ENCODE measurements around the gene TMEM208. TPM values are rescaled to one million over a fixed set of nuclear protein-coding genes. Genes with fewer than 3 reads are reported as not detected.
A peak's percentile ranks its signal among the peaks of the same experiment; 100 is the strongest.

Gene TMEM208
- total and polyA plus RNA-seq, 4 experiments from 2014 or later: 35.5 to 99.1 (median 60.0) TPM

DNA sequence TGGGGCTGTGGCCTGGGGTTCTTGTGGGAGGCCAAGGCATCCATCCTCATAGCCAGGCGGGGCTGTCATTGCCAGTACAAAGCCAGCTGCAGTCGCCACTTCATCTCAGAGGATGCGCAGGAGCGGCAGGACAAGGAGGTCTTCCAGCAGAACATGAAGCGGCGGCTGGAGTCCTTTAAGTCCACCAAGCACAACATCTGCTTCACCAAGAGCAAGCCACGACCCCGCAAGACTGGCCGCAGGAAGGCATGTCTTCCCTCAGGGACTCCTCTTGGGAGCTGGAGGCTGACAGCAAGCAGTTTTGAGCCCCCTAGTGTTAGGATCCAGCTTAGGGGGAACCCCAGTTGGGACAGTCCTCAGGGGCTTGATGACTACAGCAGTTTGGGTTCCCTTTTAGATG, 37.3 kb downstream of the TMEM208 start:
- Mint-ChIP-seq H3K27me3 (peaks cover 11 to 13% of the 10 kb centered on the region in 2 donors), H3K4me1 (no peaks in the 10 kb centered on the region), H3K27ac (no peak overlapping the region), H3K4me3 (no peak overlapping the region), H3K36me3 (no peaks in the 10 kb centered on the region), H3K9me3 (no peaks in the 10 kb centered on the region)
- intact Hi-C loops (cut with micrococcal nuclease): no loop called here
- Histone ChIP-seq H3K27me3 (ENCODE audit: insufficient read depth, low read length) (no peaks in the 10 kb centered on the region), H3K9me3 (ENCODE audit: control insufficient read depth in 1 of 2, low read length in 2 of 2) (no peaks in the 10 kb centered on the region), H3K27ac (ENCODE audit: low read depth, low read length) (no peak overlapping the region), H3K36me3 (ENCODE audit: insufficient read depth, low read length) (no peaks in the 10 kb centered on the region), H3K4me3 (ENCODE audit: low read length in 2 of 2) (no peak overlapping the region), H3K4me1 (ENCODE audit: insufficient read depth, low read length) (no peaks in the 10 kb centered on the region)
- DNase-seq: no peak
- CTCF ChIA-PET (ENCODE audit: partially characterized antibody): no interaction called here
- POLR2A ChIA-PET (ENCODE audit: partially characterized antibody): no interaction called here

DNA sequence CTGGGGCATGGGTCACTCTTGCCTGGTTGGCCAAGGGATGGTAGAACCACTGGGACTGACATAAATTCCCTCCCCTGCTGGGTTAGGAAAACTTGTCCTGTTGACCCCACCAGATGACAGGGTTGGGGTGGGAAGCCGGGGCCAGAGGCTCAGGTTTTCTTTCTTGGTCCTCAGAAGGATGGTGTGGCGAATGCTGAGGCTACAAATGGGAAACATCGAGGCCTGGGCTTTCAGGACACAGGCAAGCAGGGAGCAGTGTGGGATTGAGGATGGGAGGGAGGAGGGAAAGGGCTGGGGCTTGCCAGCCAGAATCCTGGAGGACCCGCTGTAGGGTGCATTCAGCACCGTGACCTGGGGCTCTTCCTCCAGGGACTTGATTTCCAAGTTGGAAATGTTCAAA, 37.9 kb downstream of the TMEM208 start:
- ChIA-PET POLR2A (ENCODE audit: partially characterized antibody) (no interaction called here), CTCF (ENCODE audit: partially characterized antibody) (no interaction called here)
- Mint-ChIP-seq H3K36me3 (no peaks in the 10 kb centered on the region), H3K4me1 (no peaks in the 10 kb centered on the region), H3K27me3 (peaks cover 11 to 13% of the 10 kb centered on the region in 2 donors), H3K27ac (no peak overlapping the region), H3K9me3 (no peaks in the 10 kb centered on the region), H3K4me3 (no peak overlapping the region)
- Histone ChIP-seq H3K27ac (ENCODE audit: low read depth, low read length) (no peak overlapping the region), H3K4me3 (ENCODE audit: low read length in 2 of 2) (no peak overlapping the region), H3K4me1 (ENCODE audit: insufficient read depth, low read length) (no peaks in the 10 kb centered on the region), H3K9me3 (ENCODE audit: control insufficient read depth in 1 of 2, low read length in 2 of 2) (no peaks in the 10 kb centered on the region), H3K27me3 (ENCODE audit: insufficient read depth, low read length) (no peaks in the 10 kb centered on the region), H3K36me3 (ENCODE audit: insufficient read depth, low read length) (no peaks in the 10 kb centered on the region)
- intact Hi-C loops (cut with micrococcal nuclease): no loop called here
- no peak for DNase-seq

DNA sequence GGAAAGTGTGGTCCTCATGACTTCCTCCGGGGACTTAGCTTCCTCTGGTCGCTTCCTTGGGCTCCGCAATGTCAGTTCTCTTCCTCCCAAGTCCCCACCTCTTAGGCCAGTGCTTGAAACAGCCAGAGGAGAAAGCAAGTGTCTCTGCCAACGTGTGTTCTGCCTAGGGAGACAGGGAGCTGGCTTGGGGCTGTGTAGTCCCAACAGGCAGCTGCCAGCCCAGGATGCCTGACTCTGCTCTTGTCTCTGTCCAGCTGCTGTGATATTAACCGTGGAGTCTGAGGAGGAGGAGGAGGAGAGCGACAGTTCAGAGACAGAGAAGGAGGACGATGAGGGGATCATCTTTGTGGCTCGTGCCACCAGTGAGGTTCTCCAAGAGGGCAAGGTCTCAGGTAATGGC, 38.9 kb downstream of the TMEM208 start:
- no peak overlapping the region for H3K27ac Mint-ChIP-seq
- Histone ChIP-seq H3K36me3 (ENCODE audit: insufficient read depth, low read length) (no peaks in the 10 kb centered on the region), H3K4me1 (ENCODE audit: insufficient read depth, low read length) (no peaks in the 10 kb centered on the region), H3K9me3 (ENCODE audit: control insufficient read depth in 1 of 2, low read length in 2 of 2) (no peaks in the 10 kb centered on the region), H3K27me3 (ENCODE audit: insufficient read depth, low read length) (no peaks in the 10 kb centered on the region), H3K4me3 (ENCODE audit: low read length in 2 of 2) (no peak overlapping the region), H3K27ac (ENCODE audit: low read depth, low read length) (no peak overlapping the region)
- ChIA-PET CTCF (ENCODE audit: partially characterized antibody) (no interaction called here), POLR2A (ENCODE audit: partially characterized antibody) (no interaction called here)
- H3K9me3 Mint-ChIP-seq: no peaks in the 10 kb centered on the region
- peaks cover 10 to 11% of the 10 kb centered on the region in 2 donors for H3K27me3 Mint-ChIP-seq
- intact Hi-C loops (cut with micrococcal nuclease): no loop called here
- DNase-seq: no peak
- H3K4me3 Mint-ChIP-seq: no peak overlapping the region
- H3K36me3 Mint-ChIP-seq: no peaks in the 10 kb centered on the region
- H3K4me1 Mint-ChIP-seq: no peaks in the 10 kb centered on the region

DNA sequence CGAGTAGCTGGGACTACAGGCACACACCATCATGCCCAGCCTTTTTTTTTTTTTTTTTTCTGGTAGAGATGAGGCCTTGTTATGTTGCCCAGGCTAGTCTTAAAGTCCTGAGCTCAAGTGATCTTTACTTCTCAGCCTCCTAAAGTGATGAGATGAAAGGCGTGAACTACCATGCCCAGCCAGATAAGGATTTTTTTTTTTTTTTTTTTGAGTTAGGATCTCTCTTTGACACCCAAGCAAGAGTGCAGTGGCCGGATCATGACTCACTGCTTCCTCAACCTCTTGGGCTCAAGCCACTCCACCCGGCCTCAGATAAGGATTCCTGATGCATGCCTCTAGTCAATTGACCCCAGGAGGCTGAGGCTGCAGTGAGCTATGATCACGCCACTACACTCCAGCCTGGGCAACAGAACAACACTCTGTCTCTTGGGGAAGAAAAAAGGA, 41.2 kb downstream of the TMEM208 start:
- CTCF ChIA-PET (ENCODE audit: partially characterized antibody): interaction anchor here (1.3 kb wide), 1 partner anchor 10 kb away, joined by 4 read pairs; no protein-coding TSS in a partner anchor
- H3K9me3 Mint-ChIP-seq: no peaks in the 10 kb centered on the region
- Histone ChIP-seq H3K36me3 (ENCODE audit: insufficient read depth, low read length) (no peaks in the 10 kb centered on the region), H3K4me1 (ENCODE audit: insufficient read depth, low read length) (no peaks in the 10 kb centered on the region), H3K27me3 (ENCODE audit: insufficient read depth, low read length) (no peaks in the 10 kb centered on the region), H3K27ac (ENCODE audit: low read depth, low read length) (no peak overlapping the region), H3K4me3 (ENCODE audit: low read length in 2 of 2) (no peak overlapping the region), H3K9me3 (ENCODE audit: control insufficient read depth in 1 of 2, low read length in 2 of 2) (no peaks in the 10 kb centered on the region)
- intact Hi-C loops (cut with micrococcal nuclease): no loop called here
- peaks cover 2 to 7% of the 10 kb centered on the region in 2 donors for H3K27me3 Mint-ChIP-seq
- no peak overlapping the region for H3K27ac Mint-ChIP-seq
- H3K4me1 Mint-ChIP-seq: no peaks in the 10 kb centered on the region
- DNase-seq: no peak
- no peak overlapping the region for H3K4me3 Mint-ChIP-seq
- POLR2A ChIA-PET (ENCODE audit: partially characterized antibody): interaction anchor here (0.6 kb wide), 1 partner anchor 82 kb away, joined by 3 read pairs; no protein-coding TSS in a partner anchor
- no peaks in the 10 kb centered on the region for H3K36me3 Mint-ChIP-seq

DNA sequence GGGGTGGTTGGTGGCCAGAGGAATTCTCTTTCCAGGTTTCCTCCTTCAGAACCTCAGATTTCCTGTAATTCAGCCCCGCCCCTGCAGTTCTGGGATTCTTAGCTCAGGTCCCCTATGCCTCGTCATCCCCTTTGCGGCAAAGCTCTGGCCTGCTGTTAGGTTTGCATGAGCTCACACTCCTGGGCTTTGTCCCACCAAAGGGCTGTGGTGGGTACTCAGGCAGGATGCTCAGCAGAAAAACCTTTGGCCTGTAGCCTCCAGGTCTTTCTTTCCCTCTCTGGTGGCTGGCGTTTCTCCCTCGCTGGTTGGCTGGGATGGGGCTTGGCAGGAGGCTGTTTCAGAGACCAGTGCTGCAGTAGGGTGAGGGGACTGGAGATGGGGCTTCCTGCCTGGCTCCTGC, 42.8 kb downstream of the TMEM208 start:
- H3K36me3 Mint-ChIP-seq: peaks cover 0 to 1% of the 10 kb centered on the region in 2 donors
- no peaks in the 10 kb centered on the region for H3K9me3 Mint-ChIP-seq
- POLR2A ChIA-PET (ENCODE audit: partially characterized antibody): no interaction called here
- H3K4me3 Mint-ChIP-seq: no peak overlapping the region
- Histone ChIP-seq H3K4me3 (ENCODE audit: low read length in 2 of 2) (no peak overlapping the region), H3K4me1 (ENCODE audit: insufficient read depth, low read length) (no peaks in the 10 kb centered on the region), H3K27ac (ENCODE audit: low read depth, low read length) (no peak overlapping the region), H3K27me3 (ENCODE audit: insufficient read depth, low read length) (no peaks in the 10 kb centered on the region), H3K9me3 (ENCODE audit: control insufficient read depth in 1 of 2, low read length in 2 of 2) (no peaks in the 10 kb centered on the region), H3K36me3 (ENCODE audit: insufficient read depth, low read length) (no peaks in the 10 kb centered on the region)
- intact Hi-C loops (cut with micrococcal nuclease): no loop called here
- peaks cover 0 to 2% of the 10 kb centered on the region in 2 donors for H3K27me3 Mint-ChIP-seq
- no peaks in the 10 kb centered on the region for H3K4me1 Mint-ChIP-seq
- CTCF ChIA-PET (ENCODE audit: partially characterized antibody): no interaction called here
- H3K27ac Mint-ChIP-seq: no peak overlapping the region
- no peak for DNase-seq

DNA sequence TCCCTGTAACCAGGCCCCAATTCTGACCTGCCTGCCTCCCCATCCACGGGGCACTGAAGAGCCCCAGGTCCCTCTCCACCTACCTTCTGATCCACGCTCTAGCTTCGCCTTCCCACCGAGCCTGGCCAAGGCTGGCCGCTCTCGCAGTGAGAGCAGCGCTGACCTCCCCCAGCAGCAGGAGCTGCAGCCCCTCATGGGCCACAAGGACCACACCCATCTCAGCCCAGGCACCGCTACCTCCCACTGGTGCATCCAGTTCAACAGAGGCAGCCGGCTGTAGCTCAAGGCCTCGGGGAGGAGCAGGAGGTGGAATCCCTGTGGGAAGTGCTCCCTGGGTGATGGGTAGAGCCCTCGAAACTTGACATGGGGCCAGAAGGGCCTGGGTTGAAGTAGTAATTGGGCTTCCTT, 44.0 kb downstream of the TMEM208 start:
- POLR2A ChIA-PET (ENCODE audit: partially characterized antibody): interaction anchor here (1.1 kb wide), 1 partner anchor 337 kb away, joined by 3 read pairs; the partner anchor contains the start of gene CIAO2B
- peaks cover 0 to 2% of the 10 kb centered on the region in 2 donors for H3K27me3 Mint-ChIP-seq
- Histone ChIP-seq H3K27me3 (ENCODE audit: insufficient read depth, low read length) (no peaks in the 10 kb centered on the region), H3K4me1 (ENCODE audit: insufficient read depth, low read length) (no peaks in the 10 kb centered on the region), H3K36me3 (ENCODE audit: insufficient read depth, low read length) (no peaks in the 10 kb centered on the region), H3K9me3 (ENCODE audit: control insufficient read depth in 1 of 2, low read length in 2 of 2) (no peaks in the 10 kb centered on the region), H3K4me3 (ENCODE audit: low read length in 2 of 2) (no peak overlapping the region), H3K27ac (ENCODE audit: low read depth, low read length) (no peak overlapping the region)
- peaks cover 4% of the 10 kb centered on the region in 2 donors for H3K36me3 Mint-ChIP-seq
- intact Hi-C loops (cut with micrococcal nuclease): no loop called here
- no peak overlapping the region for H3K27ac Mint-ChIP-seq
- peaks cover 0 to 3% (median 0%) of the 10 kb centered on the region in 4 donors for H3K4me1 Mint-ChIP-seq
- no peak for DNase-seq
- CTCF ChIA-PET (ENCODE audit: partially characterized antibody): no interaction called here
- no peak overlapping the region for H3K4me3 Mint-ChIP-seq
- no peaks in the 10 kb centered on the region for H3K9me3 Mint-ChIP-seq

DNA sequence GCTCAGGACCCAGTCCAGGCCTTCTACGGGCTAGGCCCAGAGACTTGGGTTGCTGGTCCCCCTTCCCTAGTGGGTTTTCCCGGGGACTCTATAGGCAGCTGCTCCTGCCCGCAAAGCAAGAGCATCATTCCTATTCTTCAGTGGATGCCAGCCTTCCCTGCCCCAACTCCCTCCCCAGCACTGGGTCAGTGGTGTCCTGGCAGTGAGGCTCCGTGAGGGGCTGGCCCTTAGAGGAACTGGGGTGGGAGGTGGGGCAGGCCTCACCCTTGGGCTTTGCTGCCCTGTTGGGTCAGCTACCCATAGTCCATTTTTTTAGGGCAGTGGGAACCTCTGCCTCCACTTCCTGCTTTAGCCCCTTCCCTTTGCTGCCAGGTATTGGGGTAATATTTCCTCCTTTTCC, 44.5 kb downstream of the TMEM208 start:
- peaks cover 4 to 9% of the 10 kb centered on the region in 2 donors for H3K36me3 Mint-ChIP-seq
- intact Hi-C loops (cut with micrococcal nuclease): no loop called here
- Histone ChIP-seq H3K4me1 (ENCODE audit: insufficient read depth, low read length) (no peaks in the 10 kb centered on the region), H3K4me3 (ENCODE audit: low read length in 2 of 2) (no peak overlapping the region), H3K9me3 (ENCODE audit: control insufficient read depth in 1 of 2, low read length in 2 of 2) (no peaks in the 10 kb centered on the region), H3K27me3 (ENCODE audit: insufficient read depth, low read length) (no peaks in the 10 kb centered on the region), H3K27ac (ENCODE audit: low read depth, low read length) (no peak overlapping the region), H3K36me3 (ENCODE audit: insufficient read depth, low read length) (no peaks in the 10 kb centered on the region)
- no peak overlapping the region for H3K27ac Mint-ChIP-seq
- POLR2A ChIA-PET (ENCODE audit: partially characterized antibody): interaction anchor here (1.1 kb wide), 1 partner anchor 337 kb away, joined by 3 read pairs; the partner anchor contains the start of gene CIAO2B
- H3K9me3 Mint-ChIP-seq: no peaks in the 10 kb centered on the region
- peaks cover 0 to 7% (median 2%) of the 10 kb centered on the region in 4 donors for H3K4me1 Mint-ChIP-seq
- no peak overlapping the region for H3K4me3 Mint-ChIP-seq
- H3K27me3 Mint-ChIP-seq: no peaks in the 10 kb centered on the region
- CTCF ChIA-PET (ENCODE audit: partially characterized antibody): no interaction called here
- DNase-seq: no peak

DNA sequence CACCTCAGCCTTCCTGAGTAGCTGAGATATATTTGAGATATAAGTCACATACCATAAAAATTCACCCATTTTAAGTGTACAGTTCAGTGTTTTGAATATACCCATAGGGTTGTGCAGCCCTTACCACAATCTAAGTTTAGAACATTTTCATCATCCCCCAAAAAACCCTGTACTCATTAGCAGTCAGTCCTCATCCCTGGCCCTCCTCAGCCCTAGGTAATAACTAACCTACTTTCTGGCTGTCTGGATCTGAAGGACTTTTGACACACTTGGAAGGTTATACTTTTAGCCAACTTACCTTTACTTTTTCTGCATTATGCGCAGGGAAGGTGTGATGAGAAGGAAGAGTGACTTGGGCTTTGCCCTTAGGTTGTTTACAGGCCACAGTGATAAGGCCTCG, 48.4 kb downstream of the TMEM208 start:
- Histone ChIP-seq H3K4me3 (ENCODE audit: low read length in 2 of 2) (no peak overlapping the region), H3K4me1 (ENCODE audit: insufficient read depth, low read length) (peaks cover 19% of the 10 kb centered on the region), H3K27me3 (ENCODE audit: insufficient read depth, low read length) (no peaks in the 10 kb centered on the region), H3K9me3 (ENCODE audit: control insufficient read depth in 1 of 2, low read length in 2 of 2) (no peaks in the 10 kb centered on the region), H3K36me3 (ENCODE audit: insufficient read depth, low read length) (no peaks in the 10 kb centered on the region), H3K27ac (ENCODE audit: low read depth, low read length) (no peak overlapping the region)
- peak overlapping the region in 1 of 7 donors; percentile 50 for H3K27ac Mint-ChIP-seq
- peaks cover 3 to 26% (median 13%) of the 10 kb centered on the region in 4 donors for H3K4me1 Mint-ChIP-seq
- no peak overlapping the region for H3K4me3 Mint-ChIP-seq
- intact Hi-C loops (cut with micrococcal nuclease): loop anchor here (5.0 kb wide), 1 partner anchor 122 kb away; no protein-coding TSS in a partner anchor
- H3K9me3 Mint-ChIP-seq: no peaks in the 10 kb centered on the region
- peaks cover 4 to 16% of the 10 kb centered on the region in 2 donors for H3K36me3 Mint-ChIP-seq
- H3K27me3 Mint-ChIP-seq: no peaks in the 10 kb centered on the region
- DNase-seq: no peak
- ChIA-PET CTCF (ENCODE audit: partially characterized antibody) (no interaction called here), POLR2A (ENCODE audit: partially characterized antibody) (no interaction called here)

All from CD4-positive, alpha-beta memory T cell (primary cell).